Stimulated activated CD4-positive, alpha-beta T cell treated with anti-CD3 and anti-CD28 coated beads, Interleukin-2, amount 100 ng/mL, for 48 hours (primary cell): ENCODE measurements around the gene OIT3.
"Not testable (repeated sequence)": the region's sequence is repeated elsewhere in the genome, so short reads cannot be mapped to it uniquely, and the experiment has no call there.

Source experiments
- DNase-seq, 2 donors: peaks; one replicate each; pipeline ENCODE4 v3.0.0-alpha.2; 2020

Gene OIT3

GRCh38 chr10:72904806-72905205 lies 11.3 kb downstream of the OIT3 start:
- no peak for DNase-seq

DNA sequence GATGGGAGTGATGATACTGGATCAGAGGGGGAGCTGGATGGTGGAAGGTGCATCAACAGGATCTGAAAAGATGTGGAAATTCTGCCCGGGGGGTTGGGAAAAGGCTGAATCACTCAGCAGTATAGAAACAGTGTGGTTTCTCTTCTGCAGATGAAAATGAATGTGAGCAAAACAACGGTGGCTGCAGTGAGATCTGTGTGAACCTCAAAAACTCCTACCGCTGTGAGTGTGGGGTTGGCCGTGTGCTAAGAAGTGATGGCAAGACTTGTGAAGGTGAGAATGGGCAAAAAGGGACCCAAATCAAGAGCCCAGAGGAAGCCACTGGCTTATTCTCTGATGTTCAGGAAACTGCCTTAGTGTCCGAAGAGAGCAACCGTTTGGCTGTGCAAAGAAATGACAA lies 12.9 kb downstream of the OIT3 start:
- no peak for DNase-seq

DNA sequence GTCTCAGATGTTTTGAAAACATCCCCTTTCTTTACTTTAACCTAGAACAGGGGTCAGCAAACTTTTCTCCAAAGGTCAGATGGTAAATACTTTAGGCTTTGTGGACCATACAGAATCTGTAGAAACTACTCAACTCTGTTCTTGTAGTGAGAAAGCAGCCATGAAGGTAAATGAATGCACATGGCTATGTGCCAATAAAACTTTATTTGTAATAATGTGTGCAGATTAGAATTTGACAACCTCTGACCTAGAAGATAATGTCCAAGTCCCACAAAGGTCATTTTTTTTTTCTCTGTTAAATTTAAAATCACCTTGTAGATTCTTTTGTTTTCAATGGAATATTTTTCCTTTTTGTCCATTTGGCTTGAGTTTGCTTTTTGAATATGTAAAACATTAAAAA lies 17.2 kb downstream of the OIT3 start:
- DNase-seq = no peak

DNA sequence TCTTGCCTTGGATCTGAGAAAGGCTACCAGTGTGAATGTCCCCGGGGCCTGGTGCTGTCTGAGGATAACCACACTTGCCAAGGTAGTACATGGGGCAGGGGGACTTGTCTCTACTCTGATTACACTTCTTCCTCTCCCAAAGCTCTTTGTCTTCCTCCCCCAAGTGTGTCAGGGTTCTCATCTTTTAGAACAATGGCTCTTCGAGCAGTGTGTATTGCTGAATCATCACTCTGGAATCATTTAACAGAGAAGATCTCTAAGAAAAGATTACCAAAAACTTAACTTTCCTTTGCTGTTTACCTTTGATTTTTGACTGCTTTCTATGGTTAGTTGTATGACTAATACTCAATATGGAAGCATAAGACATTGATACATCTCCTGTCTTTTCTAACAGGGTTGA lies 18.2 kb downstream of the OIT3 start:
- DNase-seq = no peak

DNA sequence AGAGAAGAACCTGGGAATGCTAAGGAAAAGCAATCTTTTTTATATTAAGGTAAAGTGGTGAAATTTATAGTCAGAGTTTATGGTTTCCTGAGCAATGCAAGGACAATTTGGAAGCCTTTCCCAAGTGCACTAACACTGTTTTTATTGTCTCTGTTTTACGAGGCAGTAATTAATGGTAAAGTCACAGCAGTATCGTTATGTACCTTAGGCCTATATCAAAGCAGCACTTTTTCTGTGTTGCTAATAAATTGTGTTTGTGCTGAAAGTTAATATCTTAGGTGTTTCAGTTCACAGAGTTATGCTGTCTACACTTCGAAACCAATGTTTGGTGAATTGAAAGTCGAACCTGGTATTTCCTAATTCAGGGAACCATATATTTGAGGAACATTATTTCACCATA lies 19.2 kb downstream of the OIT3 start:
- DNase-seq = no peak

DNA sequence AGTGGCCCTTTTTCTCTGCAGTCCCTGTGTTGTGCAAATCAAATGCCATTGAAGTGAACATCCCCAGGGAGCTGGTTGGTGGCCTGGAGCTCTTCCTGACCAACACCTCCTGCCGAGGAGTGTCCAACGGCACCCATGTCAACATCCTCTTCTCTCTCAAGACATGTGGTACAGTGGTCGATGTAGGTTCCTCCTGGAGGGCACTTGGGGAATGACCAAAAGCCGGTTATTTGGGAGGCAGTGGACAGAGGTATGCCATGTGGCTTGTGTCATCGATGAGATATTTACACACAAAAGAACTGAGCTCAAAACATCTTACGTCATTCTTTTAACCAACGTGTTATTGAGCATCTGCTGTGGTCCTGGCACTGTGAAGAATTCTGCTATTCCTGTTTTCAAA lies 19.7 kb downstream of the OIT3 start:
- no peak for DNase-seq

DNA sequence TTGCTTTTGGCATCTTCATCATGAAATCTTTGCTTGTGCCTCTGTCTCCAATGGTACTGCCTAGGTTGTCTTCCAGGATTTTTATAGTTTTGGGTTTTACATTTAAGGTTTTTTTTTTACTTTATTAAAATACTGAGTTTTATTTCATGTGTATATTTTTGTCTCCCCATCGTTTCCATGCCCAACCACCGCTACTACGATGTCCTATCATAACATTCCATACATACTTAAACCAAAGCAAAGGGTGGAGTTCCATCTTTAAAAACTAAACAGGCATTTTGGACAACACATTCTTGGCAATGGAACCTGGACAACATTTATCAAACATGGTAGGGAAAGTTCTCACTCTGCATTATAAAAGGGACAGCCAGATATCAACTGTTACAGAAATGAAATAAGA lies 23.7 kb downstream of the OIT3 start:
- DNase-seq = not testable (repeated sequence)

DNA sequence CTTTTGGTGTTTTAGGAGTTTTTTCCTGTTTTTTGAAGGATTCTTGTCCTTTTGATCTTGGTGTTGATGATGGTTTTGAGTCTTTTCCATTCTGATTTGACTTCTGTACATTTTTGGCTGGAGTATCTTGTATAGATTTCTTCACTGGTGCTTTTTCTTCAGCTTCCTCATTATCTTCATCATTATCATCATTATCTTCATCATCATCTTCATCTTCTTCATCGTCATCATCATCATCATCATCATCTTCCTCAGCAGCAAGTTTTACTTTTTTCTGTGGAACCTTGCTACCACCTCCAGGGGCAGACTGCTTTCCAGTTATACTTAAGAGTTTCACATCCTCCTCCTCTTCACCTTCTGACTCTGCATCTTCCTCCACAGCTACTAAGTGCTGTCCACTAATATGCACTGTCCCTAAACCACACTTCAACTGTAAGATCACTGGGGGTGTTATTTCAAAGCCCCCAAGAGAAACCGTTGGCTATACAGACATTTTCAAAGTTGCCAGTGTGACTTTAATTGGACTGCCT lies 24.3 kb downstream of the OIT3 start:
- not testable (repeated sequence) for DNase-seq

DNA sequence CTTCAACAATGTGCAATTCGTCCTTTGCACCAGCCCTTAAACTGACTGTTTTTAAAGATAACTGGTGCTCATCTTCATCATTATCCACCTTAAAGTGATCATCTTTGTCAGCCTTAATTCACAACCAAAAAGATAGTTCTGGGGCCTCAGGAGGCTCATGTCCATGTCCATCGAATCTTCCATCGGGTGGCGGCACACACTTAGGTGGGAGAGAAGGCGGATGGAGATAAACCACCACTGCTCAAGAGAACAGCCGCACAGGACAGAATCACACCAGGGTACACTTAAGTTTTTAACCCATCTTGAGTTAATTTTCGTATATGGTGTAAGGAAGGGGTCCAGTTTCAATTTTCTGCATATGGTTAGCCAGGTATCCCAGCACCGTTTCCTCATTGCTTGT lies 24.8 kb downstream of the OIT3 start:
- DNase-seq = no peak

- DNase-seq = not testable (repeated sequence)
Observed at GRCh38 chr10:72921147-72921683, 27.7 kb downstream of the OIT3 start.

- no peak for DNase-seq
Observed at GRCh38 chr10:72924351-72924750, 30.8 kb downstream of the OIT3 start.

DNA sequence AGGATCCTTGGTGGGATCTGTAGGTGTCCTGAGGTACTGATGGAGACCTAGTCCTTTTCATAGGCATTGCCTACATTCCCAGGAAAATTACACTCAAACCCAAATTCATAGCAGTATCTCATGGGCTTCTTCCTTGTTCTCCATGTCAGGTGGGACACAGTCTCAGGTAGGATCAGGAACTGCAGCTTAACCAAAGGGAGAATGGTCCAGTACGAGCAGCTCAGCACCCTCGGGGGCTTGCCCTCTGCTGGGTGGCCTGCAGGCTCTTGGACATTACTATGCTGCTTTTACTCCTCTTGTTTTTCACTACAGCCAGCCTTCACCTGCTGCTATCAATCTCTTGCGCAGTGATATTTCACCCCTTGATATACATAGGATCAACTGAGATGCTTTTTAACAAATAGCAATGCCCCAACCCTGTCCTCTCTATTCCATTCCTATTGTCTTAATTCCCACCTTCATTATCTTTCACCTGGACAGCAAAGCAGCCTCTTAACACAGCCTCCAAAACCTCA lies 32.5 kb downstream of the OIT3 start:
- no peak for DNase-seq

DNA sequence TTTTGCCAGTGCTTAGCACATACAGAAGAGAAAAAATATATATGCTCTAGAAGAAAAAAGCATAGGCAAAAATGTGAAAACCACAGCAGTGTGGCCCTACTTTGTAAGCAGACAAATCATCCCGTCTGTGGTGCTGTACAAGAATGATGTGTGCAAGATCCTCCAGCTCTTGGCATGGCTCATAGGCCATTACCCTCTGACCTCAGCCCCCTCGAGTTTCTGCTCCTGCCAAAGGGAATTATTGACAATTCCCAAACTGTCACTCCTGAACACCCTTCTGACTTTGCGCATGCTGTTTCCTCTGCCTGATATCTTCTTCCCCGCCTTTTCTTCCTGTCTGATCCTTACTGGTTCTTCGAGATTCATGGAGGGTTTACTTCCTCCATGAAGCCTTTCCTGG lies 33.9 kb downstream of the OIT3 start:
- DNase-seq = no peak

- DNase-seq = no peak
Observed at GRCh38 chr10:72928798-72929197, 35.3 kb downstream of the OIT3 start.

- no peak for DNase-seq
Observed at GRCh38 chr10:72930276-72930675, 36.7 kb downstream of the OIT3 start.

DNA sequence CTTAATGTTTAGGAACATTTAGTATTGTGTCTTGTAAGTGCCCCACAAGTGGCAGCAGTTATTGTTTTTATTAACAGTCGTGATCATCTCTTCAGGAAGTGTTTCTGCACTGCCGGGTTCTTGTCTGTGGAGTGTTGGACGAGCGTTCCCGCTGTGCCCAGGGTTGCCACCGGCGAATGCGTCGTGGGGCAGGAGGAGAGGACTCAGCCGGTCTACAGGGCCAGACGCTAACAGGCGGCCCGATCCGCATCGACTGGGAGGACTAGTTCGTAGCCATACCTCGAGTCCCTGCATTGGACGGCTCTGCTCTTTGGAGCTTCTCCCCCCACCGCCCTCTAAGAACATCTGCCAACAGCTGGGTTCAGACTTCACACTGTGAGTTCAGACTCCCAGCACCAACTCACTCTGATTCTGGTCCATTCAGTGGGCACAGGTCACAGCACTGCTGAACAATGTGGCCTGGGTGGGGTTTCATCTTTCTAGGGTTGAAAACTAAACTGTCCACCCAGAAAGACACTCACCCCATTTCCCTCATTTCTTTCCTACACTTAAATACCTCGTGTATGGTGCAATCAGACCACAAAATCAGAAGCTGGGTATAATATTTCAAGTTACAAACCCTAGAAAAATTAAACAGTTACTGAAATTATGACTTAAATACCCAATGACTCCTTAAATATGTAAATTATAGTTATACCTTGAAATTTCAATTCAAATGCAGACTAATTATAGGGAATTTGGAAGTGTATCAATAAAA lies 38.9 kb downstream of the OIT3 start:
- no peak for DNase-seq

GRCh38 chr10:72935361-72935760 lies 41.8 kb downstream of the OIT3 start:
- no peak for DNase-seq

GRCh38 chr10:72943498-72944234 lies 50.1 kb downstream of the OIT3 start:
- no peak for DNase-seq

DNA sequence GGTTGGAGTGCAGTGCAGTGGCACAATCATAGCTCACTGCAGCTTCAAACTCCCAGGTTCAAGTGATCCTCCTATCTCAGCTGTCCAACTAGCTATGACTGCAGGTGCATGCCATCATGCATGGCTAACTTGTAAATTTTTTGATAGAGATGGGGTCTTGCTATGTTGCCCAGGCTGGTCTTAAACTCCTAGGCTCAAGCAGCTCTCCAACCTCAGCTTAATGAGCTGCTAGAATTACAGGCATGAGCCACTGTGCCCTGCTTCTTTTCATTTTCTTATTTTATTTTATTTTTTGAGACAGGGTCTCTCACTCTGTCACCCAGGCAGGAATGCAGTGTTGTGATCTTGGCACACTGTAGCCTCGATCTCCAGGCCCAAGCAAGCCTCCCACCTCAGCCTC lies 53.4 kb downstream of the OIT3 start:
- no peak for DNase-seq

GRCh38 chr10:72948762-72949161 lies 55.2 kb downstream of the OIT3 start:
- DNase-seq = no peak

DNA sequence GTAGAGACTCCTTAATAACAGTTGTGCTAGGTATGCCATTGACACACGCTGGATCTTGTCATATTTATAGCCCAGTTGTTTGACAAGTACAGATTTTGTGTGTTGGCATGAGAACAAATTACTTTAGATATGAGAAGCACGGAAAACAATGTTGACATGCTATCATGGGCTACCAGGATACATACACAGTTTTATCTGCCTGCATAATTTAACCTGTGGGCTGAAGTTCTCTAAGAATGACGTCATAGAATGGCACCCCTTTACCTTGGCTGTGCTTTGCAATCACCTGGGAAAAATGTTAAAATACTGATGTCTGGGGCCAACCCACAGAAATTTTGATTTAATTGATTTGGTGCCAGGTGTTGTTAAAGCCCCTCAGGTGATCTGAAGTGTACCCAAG lies 58.2 kb downstream of the OIT3 start:
- no peak for DNase-seq

DNA sequence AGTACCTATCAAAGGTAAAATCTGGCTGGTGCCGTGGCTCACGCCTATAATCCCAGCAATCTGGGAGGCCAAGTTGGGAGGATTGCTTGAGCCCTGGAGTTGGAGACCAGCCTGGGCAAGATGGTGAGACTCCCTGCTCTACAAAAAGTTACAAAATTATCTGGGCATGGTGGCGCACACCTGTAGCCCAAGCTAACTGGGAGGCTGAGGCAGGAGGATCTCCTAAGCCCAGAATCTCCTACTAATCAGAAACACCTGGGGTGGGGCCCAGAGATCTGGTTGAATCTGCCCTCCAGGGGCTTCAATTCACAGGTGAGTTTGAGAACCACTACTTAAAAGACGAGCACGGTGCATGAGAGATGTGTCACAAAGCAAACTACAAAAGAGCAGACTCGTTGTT lies 58.6 kb downstream of the OIT3 start:
- no peak for DNase-seq

- no peak for DNase-seq
Observed at GRCh38 chr10:72952642-72953158, 59.2 kb downstream of the OIT3 start.

- no peak for DNase-seq
Observed at GRCh38 chr10:72953687-72954086, 60.1 kb downstream of the OIT3 start.
